ENCODE measurements around the gene SH3BP5L.

The SH3BP5L gene

DNA sequence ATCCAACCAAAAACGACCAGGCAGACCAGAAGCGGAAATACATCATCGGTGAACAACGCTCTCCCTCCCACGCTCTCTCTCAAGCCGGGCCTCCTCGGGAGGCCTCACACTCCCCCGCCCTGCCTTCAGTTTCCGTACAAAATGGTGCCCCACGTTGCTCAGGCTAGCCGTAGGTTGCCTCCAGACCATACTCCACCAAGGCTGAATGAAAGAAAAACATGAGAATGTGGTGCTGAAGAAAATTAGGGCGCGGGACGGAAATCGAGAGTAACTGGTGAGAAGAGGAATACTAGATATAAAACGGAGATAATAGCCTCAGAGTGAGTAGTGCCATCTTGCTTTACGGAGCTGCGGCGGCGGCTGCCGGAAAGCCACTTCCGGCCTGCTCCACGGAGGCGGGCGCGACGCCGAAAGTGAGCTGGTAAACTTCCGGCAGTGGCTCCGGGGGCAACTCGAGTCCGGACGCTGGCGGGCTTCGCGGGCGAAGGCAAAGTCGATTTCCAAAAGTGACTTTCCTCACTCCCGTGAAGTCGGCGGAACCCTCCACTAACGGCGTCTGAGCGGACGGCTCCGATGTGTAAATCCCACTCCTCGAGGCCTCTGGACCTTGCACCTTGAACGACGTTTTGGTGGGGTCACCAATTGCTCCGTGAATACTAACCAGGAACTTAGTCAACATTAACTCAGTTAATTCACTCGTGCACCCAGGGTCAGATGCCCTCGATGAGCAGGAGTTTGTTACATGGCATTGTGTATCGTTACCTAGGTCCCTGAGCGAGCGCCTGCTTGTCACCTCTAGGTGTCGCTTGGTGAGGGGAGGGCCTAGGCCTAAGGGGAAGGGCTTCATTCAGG is at the start of gene SH3BP5L:
TSS of gene SH3BP5L (minus strand) at position 7 of the 852 bp plus-strand sequence. CDS start 980 bp downstream, outside the sequence.
- peak; percentile 100 for DNase-seq (ENCODE audit: low spot score)

DNA sequence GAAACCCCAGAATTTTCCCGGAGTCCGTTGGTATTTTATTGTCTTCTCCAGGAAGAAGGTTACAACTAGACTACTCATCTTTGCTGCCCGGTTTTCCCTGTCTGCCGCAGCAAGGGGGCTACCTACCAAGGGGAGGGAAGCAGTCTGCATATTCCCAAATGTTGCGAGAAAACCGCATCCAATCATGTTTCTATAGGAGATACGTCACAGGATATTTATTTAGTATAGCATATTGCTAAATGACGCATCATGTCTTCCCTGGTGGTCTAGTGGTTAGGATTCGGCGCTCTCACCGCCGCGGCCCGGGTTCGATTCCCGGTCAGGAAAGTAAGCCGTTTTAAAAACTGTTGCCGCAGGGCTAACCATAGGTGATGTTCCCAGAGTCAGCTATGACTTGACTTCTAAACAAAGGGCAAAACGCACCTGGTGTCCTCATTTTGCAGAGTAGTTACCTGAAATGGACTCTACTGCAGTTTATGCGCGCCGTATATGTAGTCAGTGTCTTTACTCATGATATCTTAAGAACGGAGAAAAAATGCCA is 48.3 kb upstream of the SH3BP5L start:
- peak; percentile 66 for DNase-seq (ENCODE audit: low spot score)

DNA sequence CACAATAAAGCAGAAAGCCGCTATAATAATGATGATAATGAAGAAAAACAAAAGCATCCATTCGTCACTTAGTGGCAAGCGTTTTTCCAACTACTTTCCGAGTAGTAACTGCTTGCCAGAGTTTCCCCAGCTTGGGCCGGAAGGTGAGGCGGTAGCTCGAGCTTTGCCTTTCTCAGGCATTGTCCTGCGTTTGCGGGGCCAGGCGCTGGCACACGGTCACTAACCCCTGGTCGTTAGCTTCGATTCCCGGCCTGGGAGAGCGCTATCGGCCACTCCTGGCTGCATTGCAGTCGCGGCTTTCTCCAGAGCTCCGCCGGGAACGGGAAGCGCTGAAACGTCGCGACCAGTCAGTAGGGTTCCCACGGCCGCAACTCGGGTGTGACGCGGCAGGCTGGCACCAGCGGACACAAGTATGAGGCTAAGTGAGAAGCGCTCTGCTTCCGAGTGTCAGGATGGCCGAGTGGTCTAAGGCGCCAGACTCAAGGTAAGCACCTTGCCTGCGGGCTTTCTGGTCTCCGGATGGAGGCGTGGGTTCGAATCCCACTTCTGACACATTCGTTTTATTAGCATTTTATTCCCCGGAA is 47.8 kb upstream of the SH3BP5L start:
- peak; percentile 79 for DNase-seq (ENCODE audit: low spot score)

DNA sequence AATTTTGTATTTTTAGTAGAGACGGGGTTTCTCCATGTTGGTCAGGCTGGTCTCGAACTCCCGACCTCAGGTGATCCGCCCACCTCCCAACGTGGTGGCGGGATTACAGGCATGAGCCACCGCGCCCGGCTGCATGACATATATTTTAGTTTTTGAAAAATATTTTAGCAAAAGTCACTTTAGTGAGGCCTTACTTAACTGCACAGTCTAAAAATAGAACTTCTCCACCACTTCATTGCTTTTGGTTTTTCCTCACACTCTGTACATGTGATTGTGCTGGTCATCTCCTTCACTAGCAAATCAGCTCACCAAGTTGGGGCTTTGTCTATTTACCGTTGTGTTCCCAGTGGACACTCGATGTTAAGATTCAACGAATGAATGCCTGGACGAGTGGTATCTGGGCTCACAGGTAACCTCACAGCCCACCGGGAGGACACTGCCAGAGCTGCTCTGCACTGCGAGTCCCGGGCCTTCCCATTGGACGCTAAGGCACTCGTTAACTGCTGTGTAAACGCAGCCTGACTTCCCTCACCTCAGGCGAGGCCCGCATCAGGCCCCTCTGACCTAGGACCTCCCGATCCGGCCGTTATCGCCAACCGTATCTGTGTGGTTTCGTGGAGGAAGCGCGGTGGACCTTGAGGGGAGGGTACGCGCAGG is 47.2 kb upstream of the SH3BP5L start:
- DNase-seq (ENCODE audit: low spot score), result peak; percentile 64

DNA sequence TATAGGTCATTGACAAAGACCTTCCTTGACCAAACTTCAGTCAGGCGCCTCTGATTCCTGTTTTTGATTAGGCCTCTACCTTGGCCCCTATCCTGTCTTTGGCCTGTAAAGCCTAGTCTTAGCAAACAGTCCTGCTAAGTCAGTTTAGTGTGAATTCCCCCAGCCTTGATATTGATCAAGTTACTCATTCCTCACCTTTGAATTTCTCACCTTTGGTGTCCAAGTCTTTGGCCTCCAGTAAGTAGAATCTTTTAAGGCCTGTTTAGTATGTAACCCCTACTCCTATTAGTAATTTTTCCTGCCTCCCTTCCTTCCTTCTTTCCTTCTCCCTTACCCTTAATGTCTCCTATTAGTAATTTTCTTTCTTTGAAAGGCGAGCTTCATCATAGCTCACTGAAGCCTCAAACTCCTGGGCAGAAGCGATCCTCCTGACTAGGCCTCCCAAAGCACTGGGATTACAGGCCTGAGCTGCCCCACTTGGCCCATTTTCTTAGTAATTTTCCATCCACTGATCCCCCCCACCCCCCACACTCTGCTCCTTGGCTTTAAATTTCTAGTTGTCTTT is 46.2 kb upstream of the SH3BP5L start:
- no peak for DNase-seq (ENCODE audit: low spot score)

DNA sequence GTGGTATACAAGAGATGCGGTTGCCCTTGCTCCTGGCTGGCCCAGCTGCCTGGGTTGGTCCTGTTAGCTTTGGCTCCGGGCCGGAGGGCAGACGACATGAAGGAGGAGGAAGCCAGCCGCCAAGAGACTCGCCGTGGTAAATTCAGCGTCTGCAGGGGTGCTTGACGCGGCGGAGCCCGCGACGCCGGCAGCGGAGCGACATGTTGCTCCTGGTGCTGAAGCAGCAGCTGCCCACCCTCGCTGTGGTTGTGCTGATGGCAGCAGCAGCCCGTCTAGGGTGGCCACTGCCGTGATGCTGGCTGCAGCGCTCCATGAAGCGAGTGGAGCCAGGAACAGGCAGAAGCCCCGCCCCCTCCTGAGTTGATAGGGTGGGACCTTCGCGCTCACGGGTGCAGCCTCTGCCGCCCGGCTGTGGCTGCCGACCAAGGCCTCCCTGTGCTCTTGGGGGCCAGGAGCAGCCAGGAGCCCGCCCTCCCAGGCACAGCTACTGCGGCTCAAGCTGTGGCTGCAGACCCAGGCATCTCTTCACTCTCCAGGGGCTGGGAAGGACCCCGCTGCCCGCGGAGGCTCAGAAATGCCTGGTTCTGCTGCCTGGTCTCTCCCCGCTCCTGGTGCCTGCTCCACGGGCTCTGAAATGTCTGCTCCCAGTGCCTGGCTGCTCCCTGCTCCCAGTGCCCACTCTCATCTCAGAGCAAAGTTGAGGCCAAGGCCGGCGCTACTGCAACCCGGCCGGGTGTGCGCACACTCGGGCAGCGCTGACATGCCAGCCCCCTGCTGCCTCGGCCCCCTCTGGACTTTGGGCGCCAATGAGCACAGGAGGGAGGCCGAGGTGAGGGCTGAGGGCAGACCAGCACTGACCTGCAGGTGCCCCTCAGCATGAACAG is 37.5 kb upstream of the SH3BP5L start:
- DNase-seq (ENCODE audit: low spot score), result peak; percentile 70

DNA sequence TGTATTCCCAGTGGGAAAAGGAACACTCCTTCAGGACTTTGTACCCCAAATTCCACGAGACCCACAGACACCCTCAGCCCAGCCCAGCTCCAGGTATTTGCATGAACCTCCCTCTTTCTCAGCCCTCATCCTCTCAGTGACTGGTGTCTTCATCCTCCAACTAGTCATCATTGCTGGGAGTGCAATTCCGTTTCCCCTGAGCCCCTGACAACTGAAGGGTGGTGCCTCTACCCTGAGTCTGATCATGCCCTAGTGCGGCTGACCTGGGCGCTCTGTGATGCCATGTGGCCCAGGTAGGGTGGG is 36.9 kb upstream of the SH3BP5L start:
- DNase-seq (ENCODE audit: low spot score), result no peak

DNA sequence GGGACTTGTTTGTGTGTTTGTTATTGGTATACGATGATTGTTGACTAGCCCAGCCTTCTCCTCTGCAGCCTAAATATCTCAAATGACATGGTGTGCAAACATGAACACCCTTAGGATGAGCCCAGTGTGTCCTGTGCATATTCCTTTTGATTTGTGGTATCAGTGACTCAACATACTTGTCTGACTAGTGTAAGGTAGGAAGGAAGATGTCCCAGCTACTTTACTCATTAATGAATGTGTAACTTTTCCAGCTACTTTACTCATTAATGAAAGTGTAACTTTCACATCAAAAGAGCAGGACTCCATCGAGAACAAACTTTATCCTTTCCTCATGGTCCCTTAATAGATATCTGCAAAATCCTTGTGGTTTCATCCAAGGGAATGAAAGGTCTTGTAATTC is 35.9 kb upstream of the SH3BP5L start:
- DNase-seq (ENCODE audit: low spot score), result no peak

DNA sequence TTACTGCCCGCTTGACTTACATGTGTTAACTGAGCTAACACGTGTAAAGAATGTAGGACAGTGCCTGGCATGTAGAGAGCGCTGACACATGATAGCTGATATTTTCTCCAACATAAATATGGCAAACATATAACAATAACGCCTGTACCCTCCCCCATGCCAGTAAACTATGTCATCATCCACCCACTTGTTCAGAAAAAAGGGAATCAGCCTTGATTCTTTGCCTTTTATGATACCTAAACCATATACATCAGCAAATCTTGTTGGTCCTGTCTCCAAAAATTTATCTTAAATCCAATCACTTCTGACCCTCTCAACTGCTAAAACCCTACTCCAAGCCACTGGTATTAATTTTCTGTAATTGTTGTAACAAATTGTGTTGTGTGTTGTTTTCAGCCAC is 34.3 kb upstream of the SH3BP5L start:
- no peak for DNase-seq (ENCODE audit: low spot score)

DNA sequence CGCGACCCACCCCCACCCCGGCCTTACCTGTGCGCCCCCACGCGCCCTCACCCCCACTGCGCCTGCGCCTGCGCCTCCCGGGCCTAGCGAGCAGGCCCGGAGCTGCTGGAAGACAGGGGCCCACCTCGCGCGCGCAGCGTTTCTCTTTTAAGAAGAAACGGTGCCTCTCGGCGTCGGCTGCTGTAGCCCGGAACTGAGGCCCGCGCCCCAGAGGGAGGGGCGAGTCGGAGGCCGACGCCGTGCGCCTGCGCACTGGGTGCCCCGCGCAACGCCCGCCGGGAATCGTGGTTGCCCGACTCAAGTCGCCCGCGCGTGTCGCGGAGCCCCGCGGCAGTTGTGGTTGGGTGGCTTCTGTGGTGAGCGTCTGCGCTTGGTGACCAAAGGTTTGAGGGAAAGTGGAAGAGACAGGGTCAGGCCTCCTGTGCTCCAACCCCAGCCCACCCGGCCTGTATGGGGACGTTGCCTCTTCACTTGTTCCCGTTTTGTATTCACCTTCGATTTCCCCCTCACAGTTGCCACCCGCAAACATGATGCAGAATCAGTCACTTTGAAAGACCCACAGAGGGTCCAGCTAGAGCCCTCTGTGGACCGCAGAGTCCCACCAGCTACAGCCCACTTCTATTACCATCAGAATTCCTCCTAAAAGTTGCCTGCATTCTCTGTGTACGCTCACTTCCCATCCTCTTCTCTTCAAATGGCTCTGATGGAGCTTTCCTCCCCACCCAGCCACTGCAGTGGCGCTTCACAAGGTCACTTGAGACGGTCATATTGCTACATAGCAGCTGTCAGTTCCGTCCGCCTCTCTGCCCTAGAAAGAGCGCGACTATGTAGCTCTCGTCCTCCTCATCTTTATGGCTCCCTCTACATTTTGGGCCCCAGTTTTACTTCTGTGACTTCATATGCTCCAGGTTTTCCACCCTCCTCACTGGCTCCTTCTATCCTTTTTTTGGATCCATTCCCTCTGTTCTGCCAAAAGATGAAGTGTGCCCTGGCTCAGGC is 33.5 kb upstream of the SH3BP5L start, which contains the start of gene ZNF692:
TSS of gene ZNF692 (minus strand) at position 195 of the 999 bp plus-strand sequence. CDS start 776 bp downstream, outside the sequence.
- peak; percentile 96 for DNase-seq (ENCODE audit: low spot score)

DNA sequence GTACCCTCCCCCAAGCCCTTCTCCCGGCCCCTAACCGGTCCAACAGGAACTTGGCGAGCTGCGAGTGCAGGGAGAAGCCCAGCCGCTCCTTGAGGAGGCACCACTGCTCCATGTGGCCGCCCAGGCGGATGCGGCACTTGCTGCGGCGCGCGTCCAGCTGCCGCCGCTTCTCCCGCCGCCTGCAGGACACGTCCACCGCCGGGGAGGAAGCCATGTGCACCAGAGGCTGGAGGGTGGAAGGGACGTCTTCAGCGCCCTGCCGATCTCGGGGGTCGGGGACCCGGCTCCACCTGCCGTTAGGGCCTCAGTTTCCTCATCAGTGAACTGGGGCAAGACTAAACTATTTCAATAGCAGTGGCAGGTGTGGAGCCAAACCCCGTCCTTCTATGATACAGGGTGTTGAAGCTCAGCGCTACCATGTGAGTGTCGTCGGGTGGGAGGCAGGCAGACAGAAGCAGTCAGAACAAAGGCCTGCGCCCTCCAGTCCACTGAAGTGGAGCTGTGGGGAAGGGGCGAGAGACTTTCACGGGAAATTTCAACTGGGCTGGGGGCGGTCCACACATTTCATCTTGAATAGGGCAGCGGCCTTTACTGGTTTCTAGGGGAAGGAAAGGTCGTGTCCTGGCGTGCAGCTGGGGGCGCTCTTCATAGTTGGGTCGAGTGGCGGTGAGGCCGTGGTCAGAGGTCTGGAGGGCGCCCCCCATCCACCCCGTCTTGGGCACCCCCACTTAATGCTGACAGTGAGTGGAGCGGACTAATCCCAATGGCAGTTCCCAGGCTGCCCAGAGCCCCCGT is 32.6 kb upstream of the SH3BP5L start:
- peak; percentile 85 for DNase-seq (ENCODE audit: low spot score)

DNA sequence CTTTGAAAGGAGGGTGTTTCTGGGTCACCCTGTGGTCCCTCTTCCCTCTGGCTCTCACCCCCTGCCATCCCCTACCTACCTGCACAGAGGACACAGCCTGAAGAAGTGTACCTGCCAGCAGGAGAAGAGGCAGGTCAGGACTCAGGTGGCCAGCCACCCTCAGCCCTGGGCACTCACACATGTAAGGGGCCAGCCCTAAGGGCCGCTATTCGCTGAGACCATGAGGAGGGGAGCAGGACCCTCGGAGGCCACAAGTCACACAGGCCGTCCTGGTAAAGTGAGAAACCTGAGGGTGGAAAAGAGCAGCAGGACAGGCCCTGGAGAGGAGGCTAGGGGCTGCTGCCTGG is 32.0 kb upstream of the SH3BP5L start:
- DNase-seq (ENCODE audit: low spot score), result peak; percentile 40

DNA sequence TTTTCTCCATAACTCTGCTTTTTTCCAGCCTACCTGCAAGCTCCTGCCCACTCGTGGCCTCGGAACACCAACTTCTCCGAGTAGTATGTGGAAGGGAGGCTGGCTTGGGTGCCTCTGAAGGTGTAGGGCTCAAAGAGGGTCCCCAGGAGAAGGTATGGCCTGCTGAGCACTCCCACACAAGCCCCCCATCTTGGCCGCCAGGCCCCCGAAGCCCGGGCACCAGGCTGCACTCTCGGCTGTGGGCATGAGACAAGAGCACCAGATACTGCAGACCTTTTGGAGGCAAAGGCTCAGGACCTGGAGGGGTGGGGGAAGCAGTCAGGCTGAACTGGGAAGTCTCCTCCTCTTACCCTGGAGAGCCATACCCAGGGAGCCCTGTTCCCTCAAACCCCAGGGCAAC is 31.5 kb upstream of the SH3BP5L start:
- DNase-seq (ENCODE audit: low spot score), result no peak

DNA sequence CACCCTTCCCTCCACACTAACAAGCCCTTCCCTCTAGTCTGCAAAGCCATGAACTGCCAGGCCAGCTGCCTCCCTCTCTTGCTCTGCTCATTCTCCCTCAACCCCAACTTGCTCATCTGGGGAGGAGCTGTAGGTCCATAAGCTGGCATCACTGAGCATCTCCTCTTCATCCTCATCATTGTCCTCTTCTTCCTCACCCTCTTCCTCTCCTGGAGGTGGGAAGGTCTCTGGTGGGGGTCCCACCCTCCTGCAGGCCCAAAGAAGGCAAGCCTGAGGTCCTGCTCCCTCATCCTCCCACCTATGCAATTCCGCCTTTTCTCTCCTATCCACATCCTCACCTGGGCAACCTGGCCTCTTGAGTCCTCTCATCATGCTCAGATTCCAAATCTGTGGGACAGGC is 30.5 kb upstream of the SH3BP5L start:
- no peak for DNase-seq (ENCODE audit: low spot score)

DNA sequence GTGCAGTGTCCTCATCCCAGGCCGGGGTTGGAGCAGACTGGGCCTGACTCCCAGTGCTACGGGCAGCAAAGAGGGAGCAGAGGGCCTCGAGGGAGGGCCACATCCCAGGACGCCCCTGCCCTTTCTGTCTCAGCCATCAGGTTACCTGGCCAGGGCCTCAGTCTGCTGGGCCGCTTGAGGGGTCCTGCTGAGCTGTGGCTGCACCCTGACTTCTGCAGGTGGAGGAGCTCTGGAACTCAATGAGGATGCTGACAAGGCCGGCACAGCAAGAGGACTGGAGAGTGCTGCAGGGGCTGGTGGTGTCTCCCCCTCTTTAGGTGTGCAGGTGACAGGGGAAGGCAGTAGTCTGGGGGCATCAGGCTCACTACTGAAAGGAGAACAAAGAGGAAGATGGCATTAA is 29.9 kb upstream of the SH3BP5L start:
- no peak for DNase-seq (ENCODE audit: low spot score)

DNA sequence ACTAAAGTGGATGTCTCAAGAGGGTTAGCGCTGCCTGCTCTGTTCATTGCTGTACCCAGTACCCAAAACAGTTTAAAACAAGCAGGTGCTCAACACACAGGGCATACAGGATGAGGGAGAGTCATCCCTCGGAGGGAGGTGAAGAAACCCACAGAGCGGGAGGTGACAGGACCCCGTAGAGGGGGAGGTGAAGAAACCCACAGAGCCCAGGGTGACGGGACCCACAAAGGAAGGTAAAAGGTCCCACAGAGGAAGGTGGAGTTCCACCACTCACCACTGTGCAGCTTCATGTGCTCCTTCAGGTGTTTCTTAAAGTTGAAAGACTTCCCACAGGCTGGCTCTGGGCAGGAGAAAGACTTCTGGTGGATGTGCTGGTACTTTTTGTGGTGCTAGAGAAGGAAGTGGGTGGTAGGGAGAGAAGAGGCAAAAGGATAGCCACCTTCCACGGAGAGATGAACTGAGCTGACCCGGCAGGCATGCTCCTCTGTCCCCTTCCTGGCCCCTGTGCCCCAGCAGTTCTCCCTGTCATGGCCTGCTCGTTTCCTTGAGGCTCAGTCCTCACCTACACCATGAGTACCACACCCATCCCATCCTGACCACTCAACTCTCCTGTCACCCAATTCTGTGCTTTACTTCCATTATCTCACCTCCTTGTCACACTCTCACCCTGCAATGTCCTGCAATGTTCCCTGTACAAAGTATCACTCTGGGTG is 28.1 kb upstream of the SH3BP5L start:
- DNase-seq (ENCODE audit: low spot score), result no peak

DNA sequence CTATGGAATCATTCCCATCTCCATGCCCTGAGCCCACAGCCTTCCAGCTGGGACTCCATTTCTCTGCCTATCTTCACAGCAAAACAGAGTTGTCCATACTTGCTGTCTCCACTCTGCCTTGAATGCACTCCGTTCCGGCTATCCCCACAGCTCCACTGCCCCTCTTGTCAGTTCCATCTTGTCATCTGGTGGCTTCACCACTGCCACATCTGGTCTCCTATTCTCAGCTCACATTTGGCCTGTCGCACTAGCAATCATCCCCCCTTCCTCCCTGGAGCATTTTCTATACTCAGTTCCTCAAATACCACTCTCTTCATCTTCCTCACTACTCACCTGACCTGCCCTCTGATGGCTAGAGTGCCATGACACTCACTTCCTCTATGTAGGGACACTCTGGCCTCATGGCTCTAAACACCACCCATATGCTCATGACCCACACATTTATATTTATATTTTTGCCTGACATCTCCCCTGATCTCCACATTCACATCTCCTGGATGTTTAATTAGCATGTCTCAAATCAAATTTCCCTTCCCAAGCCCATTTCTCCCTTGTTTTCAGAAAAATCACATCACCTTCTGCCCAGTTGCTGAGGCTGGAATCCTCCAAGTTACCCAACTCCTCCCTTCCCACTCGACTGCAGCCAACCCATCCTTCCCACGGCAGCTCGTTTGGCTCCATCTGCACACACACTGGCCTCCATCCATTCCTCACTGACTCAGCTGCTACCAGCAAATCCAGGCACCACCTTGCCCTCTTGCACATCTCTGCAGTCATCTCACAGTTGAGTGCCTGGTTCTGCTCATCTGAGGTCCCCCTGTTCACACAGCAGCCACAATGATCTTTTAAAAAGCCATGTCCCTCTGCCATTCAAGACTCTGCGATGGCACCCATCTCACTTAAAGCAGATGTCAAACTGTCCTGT is 27.0 kb upstream of the SH3BP5L start:
- no peak for DNase-seq (ENCODE audit: low spot score)

DNA sequence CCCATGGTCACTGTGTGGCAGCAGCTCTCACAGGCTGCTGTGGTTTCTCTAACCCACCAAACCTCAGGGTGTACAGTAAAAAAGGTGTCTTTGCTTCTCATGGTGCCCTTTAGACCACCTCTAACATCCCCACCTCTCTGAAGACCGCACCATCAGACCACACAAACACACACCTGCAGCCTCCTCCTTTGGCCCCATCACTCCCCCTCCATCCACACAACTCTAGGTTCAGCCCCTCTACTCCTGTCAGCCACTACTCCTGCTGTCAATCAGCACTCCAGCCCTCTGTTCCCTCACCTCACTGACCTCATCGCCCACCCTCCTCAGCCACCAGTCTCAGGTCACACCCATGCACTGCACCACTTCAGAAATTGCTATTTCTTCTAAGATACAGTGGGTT is 25.7 kb upstream of the SH3BP5L start:
- DNase-seq (ENCODE audit: low spot score), result no peak

Measured in iPS-NIHi11 (cell line).